Activated effector memory CD4-positive, alpha-beta T cell treated with Interleukin-2 at 50 U/mL for 16 hours (primary cell): ENCODE results near the gene C1orf21.

Source experiments
- DNase-seq: peaks from one replicate; pipeline ENCODE4 v3.0.0-alpha.2; 2020

C1orf21 gene

DNA sequence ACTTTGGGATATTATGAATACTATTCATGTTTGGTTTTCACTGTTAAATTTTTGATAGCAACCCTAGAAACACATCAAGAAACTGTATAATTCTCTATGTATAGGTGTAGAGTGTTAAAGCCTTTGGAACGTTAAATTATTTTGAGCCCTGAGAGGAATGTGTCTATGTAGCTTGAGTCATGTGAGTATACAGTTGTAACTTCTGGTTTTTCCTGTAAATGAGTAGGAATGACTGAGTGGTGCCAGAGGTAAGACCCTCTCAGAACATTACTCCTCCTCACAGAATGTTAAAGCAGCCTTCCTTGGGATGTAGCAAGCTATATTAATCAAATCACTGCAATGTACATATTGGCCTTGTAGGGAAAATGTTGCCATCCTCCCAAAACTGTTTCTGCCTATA, 69.0 kb downstream of the C1orf21 start:
- DNase-seq = no peak

- DNase-seq = no peak
These were observed 69.4 kb downstream of the C1orf21 start for GRCh38 chr1:184456189-184456588.

DNA sequence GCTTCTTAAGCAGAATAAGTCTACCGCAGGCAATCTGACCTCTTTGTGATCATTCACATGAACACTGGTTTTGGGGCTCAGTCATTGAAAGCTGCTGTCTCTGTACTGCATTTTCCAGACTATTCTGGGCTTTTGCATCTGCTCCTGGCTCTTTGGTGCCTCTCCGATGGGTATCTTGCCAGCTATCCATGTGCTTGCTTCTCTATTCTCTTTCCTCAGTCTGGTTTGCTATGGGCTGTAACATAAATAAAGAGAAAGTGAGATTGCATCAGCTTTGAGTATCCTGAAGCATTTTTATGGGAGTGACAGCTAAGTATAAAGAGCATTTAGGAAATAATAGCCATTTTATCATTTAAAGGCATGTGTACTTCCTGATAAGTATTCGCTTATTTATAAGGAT, 70.7 kb downstream of the C1orf21 start:
- no peak for DNase-seq

DNA sequence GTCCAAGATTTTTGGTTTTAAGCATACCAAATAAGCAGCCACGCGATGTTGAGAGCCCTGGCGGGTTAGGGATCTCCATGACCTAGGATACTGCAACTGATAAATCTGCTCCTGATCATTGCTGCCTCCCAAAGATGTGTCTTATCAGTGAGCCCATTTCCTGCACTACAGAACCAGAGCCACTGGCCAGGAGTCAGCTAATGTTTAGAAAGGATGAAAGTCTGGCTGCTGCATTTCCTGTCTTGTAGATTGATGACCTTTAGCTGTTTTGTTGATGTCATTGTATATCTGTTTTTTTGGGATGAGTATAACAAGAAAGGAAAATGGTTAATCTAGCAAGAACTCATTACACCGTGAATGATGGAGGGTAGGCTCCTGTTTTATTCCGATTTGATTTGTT, 74.5 kb downstream of the C1orf21 start:
- DNase-seq = no peak

DNA sequence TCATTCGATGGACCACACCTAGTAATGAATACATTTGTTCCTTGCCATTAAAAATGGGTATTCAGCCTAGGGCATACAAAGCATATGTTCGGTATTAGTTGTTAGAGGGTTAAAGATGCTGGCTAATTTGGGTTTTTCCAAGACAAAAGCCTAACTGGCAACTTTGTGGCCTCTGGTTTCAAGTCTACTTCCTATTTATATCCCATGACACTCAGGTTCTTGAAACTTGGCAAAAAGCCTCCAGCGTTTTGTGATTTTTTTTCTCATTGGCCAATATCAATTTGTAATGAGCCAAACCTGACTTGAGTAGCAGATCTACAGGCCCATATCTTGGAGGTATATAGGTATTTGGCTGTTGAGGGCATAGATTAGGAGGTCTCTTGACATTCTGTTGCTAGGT, 75.3 kb downstream of the C1orf21 start:
- no peak for DNase-seq

- DNase-seq = no peak
These were observed 76.2 kb downstream of the C1orf21 start for GRCh38 chr1:184462990-184463389.

DNA sequence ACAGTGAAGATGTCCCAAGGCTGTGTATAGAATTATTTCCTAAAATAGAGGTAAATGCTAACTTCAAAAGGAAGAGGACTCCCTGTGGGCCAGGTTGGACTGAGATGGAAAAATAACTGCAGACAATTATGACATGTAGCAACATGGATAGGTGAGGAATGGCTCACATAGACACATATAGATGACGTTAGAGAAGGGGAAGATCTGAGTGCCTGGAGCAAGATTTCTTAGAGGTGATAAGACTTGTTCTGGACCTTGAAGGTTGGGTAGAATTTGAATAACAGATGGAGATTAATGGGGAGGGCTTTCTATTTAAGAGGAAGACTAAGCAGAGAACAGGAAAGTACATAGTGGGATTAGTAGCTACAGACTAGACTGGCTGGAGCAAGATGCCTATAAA, 76.9 kb downstream of the C1orf21 start:
- no peak for DNase-seq

- DNase-seq = no peak
These were observed 77.9 kb downstream of the C1orf21 start for GRCh38 chr1:184464757-184465156.

DNA sequence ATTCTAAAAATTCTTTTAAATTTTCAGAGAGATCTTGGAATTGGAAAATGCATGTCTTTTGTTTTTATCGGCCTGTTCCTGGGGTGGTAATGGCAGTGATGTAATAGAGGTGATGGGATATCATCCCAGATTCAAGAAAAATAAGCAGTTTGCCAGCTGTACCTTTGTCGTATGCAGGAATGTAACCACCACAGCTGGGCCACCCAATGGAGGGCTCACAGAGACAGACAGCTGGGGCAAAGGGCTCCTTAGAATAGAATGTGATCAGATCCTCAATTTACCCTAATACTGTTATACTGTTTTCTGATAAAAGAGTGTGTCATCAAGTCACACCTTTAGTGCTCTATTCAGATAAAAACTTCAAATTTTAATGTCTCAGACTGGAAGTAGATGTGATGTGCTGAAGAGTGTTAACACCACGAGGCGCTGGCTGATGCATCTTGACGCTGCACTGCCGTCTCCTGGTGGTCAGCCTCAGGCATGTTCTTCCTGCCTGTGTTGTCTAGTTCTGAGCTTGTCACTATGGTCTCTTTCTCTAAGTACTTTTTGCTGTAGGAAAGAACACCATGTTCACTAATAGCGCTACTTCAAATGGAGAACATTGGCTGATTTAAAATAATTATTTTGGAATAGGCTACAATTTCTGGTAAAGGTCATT, 78.8 kb downstream of the C1orf21 start:
- DNase-seq = no peak

GRCh38 chr1:184467295-184467694, 80.5 kb downstream of the C1orf21 start:
- no peak for DNase-seq

DNA sequence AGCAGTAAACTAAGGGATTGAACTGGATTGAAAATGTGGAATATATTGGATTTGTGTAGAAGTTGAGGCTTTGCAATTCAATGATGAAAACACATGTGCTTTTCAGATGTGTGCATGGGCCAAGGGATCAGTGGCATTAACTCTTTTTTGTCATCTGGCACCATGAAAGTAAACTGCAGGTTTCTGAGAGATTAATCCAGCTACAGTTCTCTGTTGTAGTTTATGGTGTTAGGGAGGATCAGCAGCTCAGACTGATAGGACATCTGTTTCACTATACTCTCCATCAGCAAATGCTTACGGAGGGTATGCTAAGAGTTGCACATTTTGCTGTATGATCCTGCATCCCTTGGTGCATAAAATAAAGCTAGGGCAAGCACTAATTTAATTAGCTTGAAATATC, 82.6 kb downstream of the C1orf21 start:
- DNase-seq = no peak

DNA sequence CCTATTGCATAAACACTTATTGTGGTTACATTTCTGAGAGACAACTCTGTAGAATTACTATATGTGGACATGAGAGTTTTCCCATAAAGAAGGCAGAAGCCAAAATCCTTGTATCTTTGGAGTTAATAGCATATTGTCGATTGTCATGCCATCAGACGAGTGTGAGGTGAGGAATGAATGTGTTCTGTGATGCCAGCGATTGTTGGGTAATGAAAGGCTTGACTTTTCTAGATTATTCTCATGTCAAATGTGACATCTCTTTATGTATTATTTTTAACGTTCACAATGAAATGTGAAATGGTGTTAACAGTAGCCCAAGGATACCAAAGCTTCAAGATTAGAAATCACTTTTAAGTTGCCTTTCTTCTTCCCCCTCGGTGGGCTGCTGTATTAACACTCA, 84.9 kb downstream of the C1orf21 start:
- no peak for DNase-seq

DNA sequence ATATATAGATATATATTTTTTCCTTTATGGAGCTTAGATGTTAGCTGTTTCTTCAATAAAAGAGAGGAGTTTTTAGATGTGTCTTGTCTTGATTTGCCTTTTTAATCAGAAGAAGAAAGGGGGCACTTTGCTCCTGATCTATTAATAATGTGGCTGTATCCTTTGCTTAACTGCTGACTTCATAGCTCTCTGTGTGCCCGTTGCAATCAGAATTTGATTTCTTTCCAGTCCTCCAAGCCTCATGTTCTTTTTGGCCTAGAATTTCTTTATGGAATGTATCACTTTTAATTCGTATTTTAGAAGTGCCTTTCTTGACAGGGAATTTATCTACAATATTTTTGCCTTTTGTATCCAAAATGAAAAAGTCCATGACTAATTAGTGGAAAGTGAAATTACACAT, 85.3 kb downstream of the C1orf21 start:
- DNase-seq = no peak

DNA sequence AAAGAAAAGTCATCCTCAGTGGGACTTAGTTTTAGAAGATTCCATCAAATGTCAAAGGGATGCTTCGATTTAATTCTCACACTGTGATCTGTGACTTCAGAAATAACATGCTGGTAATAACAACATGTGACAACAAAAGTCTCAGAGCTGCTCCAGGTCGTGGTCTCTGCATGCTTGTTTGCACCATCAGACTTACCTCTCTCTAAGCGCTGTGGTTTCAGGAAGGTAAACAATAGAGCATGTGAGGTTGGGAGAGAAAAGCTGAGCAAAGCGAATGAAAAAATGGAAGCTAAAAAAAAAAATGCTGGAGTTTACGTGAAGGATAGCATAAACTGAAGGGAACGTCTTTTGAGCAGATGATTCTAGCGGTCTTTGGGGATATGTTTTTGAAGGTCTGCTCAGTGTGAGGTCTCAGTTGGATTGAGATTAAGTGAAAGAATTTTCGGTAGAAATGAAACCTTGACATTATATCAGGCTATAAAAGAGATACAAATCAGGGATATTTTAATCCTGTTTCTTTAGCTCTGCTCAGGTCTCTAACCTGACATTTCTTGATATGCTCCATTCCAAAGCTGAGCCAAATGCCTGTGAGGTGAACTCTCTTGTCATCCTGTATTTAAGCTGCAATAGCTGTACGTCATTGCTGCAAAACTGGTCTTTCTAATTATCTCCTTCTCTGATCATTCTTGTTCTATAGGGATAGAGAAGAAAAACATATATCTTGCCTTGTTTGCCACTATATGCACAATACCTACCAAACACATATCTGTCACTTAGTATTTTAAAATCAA, 86.5 kb downstream of the C1orf21 start:
- DNase-seq = no peak

- no peak for DNase-seq
These were observed 89.4 kb downstream of the C1orf21 start for GRCh38 chr1:184476187-184476586.

GRCh38 chr1:184479435-184480167, 92.8 kb downstream of the C1orf21 start:
- no peak for DNase-seq

DNA sequence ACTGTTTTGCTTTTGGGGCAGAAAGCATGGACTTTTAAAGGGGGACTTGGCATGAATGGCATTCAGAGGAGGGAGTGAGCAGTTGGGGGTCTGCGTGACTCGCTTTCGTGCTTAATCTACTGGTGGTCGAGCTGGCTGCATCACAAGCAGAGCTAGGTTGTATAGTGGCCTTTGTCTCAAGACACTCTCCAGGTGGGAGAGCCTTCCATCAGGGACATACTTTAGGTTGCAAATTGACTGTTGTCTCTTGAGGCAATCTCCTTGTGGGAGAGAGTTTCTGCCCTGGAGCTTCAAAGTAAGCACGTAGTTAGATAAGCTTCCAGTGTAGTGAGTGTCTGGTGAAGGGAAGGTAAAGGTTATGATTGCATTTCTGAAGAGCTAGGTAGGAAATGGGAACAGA, 93.9 kb downstream of the C1orf21 start:
- no peak for DNase-seq

- DNase-seq = no peak
These were observed 95.3 kb downstream of the C1orf21 start for GRCh38 chr1:184482136-184482535.

GRCh38 chr1:184483101-184483683, 96.4 kb downstream of the C1orf21 start:
- no peak for DNase-seq

- DNase-seq = no peak
These were observed 99.2 kb downstream of the C1orf21 start for GRCh38 chr1:184485751-184486723.

GRCh38 chr1:184486761-184487445, 100.1 kb downstream of the C1orf21 start:
- no peak for DNase-seq
